ENCODE data around the gene PEX26. TPM values are rescaled to one million over a fixed set of nuclear protein-coding genes. Genes with fewer than 3 reads are reported as not detected.

Gene PEX26
- total and polyA plus RNA-seq, 2 experiments from 2014 or later = 4.0 to 48.9 TPM

- no peak for TF ChIP-seq ZNF462 (CRISPR knock-in tag; IDR thresholded peaks at IDR 0.05)
- TF ChIP-seq JUNB (IDR thresholded peaks at IDR 0.05; ENCODE audit: unreplicated experiment) = no peak
- no peak for TF ChIP-seq NANOG (IDR thresholded peaks at IDR 0.05; ENCODE audit: borderline replicate concordance)
- TF ChIP-seq ETS1 (IDR thresholded peaks at IDR 0.05) = no peak
- no peak for TF ChIP-seq REST (IDR thresholded peaks at IDR 0.05; ENCODE audit: unreplicated experiment)
- no peak for TF ChIP-seq EZH2phosphoT487 (IDR thresholded peaks at IDR 0.05; ENCODE audit: unreplicated experiment)
- no peak for TF ChIP-seq STAT1 (IDR thresholded peaks at IDR 0.05; ENCODE audit: unreplicated experiment)
These were observed 68.6 kb downstream of the PEX26 start (continued) for GRCh38 chr22:18146389-18146753.

All from GM23338 (cell line).